Left colon (tissue), 2 donors: Measurements from ENCODE around the gene VDAC2. TPM values are rescaled to one million over a fixed set of nuclear protein-coding genes. Genes with fewer than 3 reads are reported as not detected.
A peak's percentile ranks its signal among the peaks of the same experiment; 100 is the strongest.
"Not testable (repeated sequence)": the region's sequence is repeated elsewhere in the genome, so short reads cannot be mapped to it uniquely, and the experiment has no call there.

Experiments used
- ATAC-seq: fragments of 200-7000 bp; cut with Tn5 transposase; one replicate; pipeline ENCODE4 v1.9.1; 2020; ENCODE audit warnings: mild to moderate bottlenecking, moderate library complexity
- DNase-seq, 2 donors: peaks; one replicate each; pipeline ENCODE4 v3.0.0-alpha.2; 2020
- intact Hi-C, 2 donors: fragments of 100-400 bp; cut with DNase I in 1 of 2; cut with micrococcal nuclease in 1 of 2; formaldehyde crosslinking; loops; one replicate each; pipeline versions ENCODE4 v1.11.2 to v1.14.0; 2022; cut with DNase I, micrococcal nuclease
- long read RNA-seq: library from polyadenylated mRNA; unstranded; transcript quantifications from one replicate; pipeline ENCODE4 v2.0.0, GENCODE V29; 2021
- total RNA-seq, 2 donors: library from RNA; stranded (reverse); fragmentation: NEBNext Ultra II Directional; extraction: Animal tissue kit (Norgen Biotek cat#: 25700); gene quantifications; one replicate each; pipeline ENCODE4 v1.2.1, GENCODE V29; 2021
- donor health status: DM: no; HTN: no; CAD: no.
- donor health status: DM: yes; HTN: yes; CAD: no.

VDAC2 gene
- total RNA-seq = 100 to 1,000 TPM; 288 to 359 TPM
- long read RNA-seq, transcript VDAC2-203 (10 exons, 1,557 nt) = major isoform, 461 of 496 reads
- long read RNA-seq, partial matches to known transcripts = 13 of 496 reads
- long read RNA-seq, other reads (novel, unspliced or antisense) = 22 of 496 reads

- intact Hi-C loops = no loop called here
- ATAC-seq (peak; percentile 91), DNase-seq (peak; percentile 84 to 93)
Measured at GRCh38 chr10:75210282-75211006, at the start of gene VDAC2. TSS of gene VDAC2 (plus strand) at chr10:75210796. CDS start at chr10:75211159, 363 bp downstream.

GRCh38 chr10:75165684-75166622 is 44.6 kb upstream of the VDAC2 start:
- DNase-seq (no peak), ATAC-seq (peak; percentile 72)
- intact Hi-C loops = no loop called here

GRCh38 chr10:75166623-75166972 is 44.0 kb upstream of the VDAC2 start:
- DNase-seq (no peak), ATAC-seq (no peak)
- intact Hi-C loops = no loop called here

- ATAC-seq (no peak), DNase-seq (no peak)
- intact Hi-C loops = no loop called here
Measured at GRCh38 chr10:75168275-75168674, 42.3 kb upstream of the VDAC2 start.

- intact Hi-C loops = no loop called here
- ATAC-seq = no peak
- DNase-seq = no peak
Measured at GRCh38 chr10:75170215-75170614, 40.4 kb upstream of the VDAC2 start.

GRCh38 chr10:75175046-75175445 is 35.5 kb upstream of the VDAC2 start:
- intact Hi-C loops = no loop called here
- DNase-seq = no peak
- no peak for ATAC-seq

- no peak for DNase-seq
- ATAC-seq = no peak
- intact Hi-C loops = no loop called here
Measured at GRCh38 chr10:75176046-75176445, 34.5 kb upstream of the VDAC2 start.

- DNase-seq = no peak
- intact Hi-C loops = no loop called here
- ATAC-seq = no peak
Measured at GRCh38 chr10:75176736-75177135, 33.9 kb upstream of the VDAC2 start.

- intact Hi-C loops = loop anchor here in 1 of 2 donors (10.0 kb wide), 1 partner anchor 55 kb away; the partner anchor contains the start of gene COMTD1
- ATAC-seq (no peak), DNase-seq (no peak)
Measured at GRCh38 chr10:75179657-75180177, 30.9 kb upstream of the VDAC2 start.

GRCh38 chr10:75180592-75180991 is 30.0 kb upstream of the VDAC2 start:
- DNase-seq = no peak
- ATAC-seq = no peak
- intact Hi-C loops = loop anchor here in 1 of 2 donors (10.0 kb wide), 1 partner anchor 54 kb away; the partner anchor contains the start of gene COMTD1

GRCh38 chr10:75181073-75181472 is 29.5 kb upstream of the VDAC2 start:
- DNase-seq (no peak), ATAC-seq (peak; percentile 70)
- intact Hi-C loops = loop anchor here in 1 of 2 donors (10.0 kb wide), 1 partner anchor 54 kb away; the partner anchor contains the start of gene COMTD1

- peak; percentile 9 for ATAC-seq
- intact Hi-C loops = loop anchor here in 1 of 2 donors (10.0 kb wide), 1 partner anchor 48 kb away; the partner anchor contains the start of gene COMTD1
- DNase-seq = no peak
Measured at GRCh38 chr10:75186310-75186709, 24.3 kb upstream of the VDAC2 start.

- ATAC-seq (peak; percentile 71), DNase-seq (peak; percentile 53 to 66)
- intact Hi-C loops = loop anchor here in 1 of 2 donors (10.0 kb wide), 1 partner anchor 47 kb away; the partner anchor contains the start of gene COMTD1
Measured at GRCh38 chr10:75187961-75188426, 22.6 kb upstream of the VDAC2 start.

GRCh38 chr10:75188522-75188921 is 22.1 kb upstream of the VDAC2 start:
- not testable (repeated sequence) for DNase-seq, ATAC-seq
- intact Hi-C loops = loop anchor here in 1 of 2 donors (10.0 kb wide), 1 partner anchor 46 kb away; the partner anchor contains the start of gene COMTD1

GRCh38 chr10:75189266-75190096 is 21.1 kb upstream of the VDAC2 start:
- DNase-seq (no peak), ATAC-seq (no peak)
- intact Hi-C loops = loop anchor here in 1 of 2 donors (10.0 kb wide), 1 partner anchor 45 kb away; the partner anchor contains the start of gene COMTD1

GRCh38 chr10:75191821-75192568 is 18.6 kb upstream of the VDAC2 start:
- peak; percentile 79 for ATAC-seq
- intact Hi-C loops = no loop called here
- peak; percentile 39 to 61 for DNase-seq

- DNase-seq, ATAC-seq, intact Hi-C loops: not testable (repeated sequence)
Measured at GRCh38 chr10:75194625-75195024, 16.0 kb upstream of the VDAC2 start.
